GM18861 (cell line): ENCODE data around the gene RAP2A.

ENCODE experiments used
- ATAC-seq: cut with Tn5 transposase; IDR thresholded peaks from one replicate; pipeline ENCODE4 v1.9.1; 2021; ENCODE audit not compliant: unreplicated experiment

RAP2A gene

GRCh38 chr13:97433727-97434396 is at the start of gene RAP2A:
Gene RAP2A (plus strand): TSS chr13:97434169. CDS start chr13:97434471, 302 bp downstream.
- ATAC-seq, result peak; percentile 31

- no peak for ATAC-seq
Measured at GRCh38 chr13:97384371-97384770, 49.6 kb upstream of the RAP2A start.

GRCh38 chr13:97385146-97385545 is 48.8 kb upstream of the RAP2A start:
- no peak for ATAC-seq

- no peak for ATAC-seq
Measured at GRCh38 chr13:97385854-97386253, 48.1 kb upstream of the RAP2A start.

GRCh38 chr13:97386801-97387484 is 47.0 kb upstream of the RAP2A start:
- ATAC-seq, result no peak

- no peak for ATAC-seq
Measured at GRCh38 chr13:97387485-97387839, 46.5 kb upstream of the RAP2A start.

GRCh38 chr13:97387890-97388289 is 46.1 kb upstream of the RAP2A start:
- no peak for ATAC-seq

- ATAC-seq, result no peak
Measured at GRCh38 chr13:97388373-97388772, 45.6 kb upstream of the RAP2A start.

- no peak for ATAC-seq
Measured at GRCh38 chr13:97390941-97391600, 42.9 kb upstream of the RAP2A start.

GRCh38 chr13:97392020-97392419 is 41.9 kb upstream of the RAP2A start:
- ATAC-seq, result no peak

- no peak for ATAC-seq
Measured at GRCh38 chr13:97394542-97394941, 39.4 kb upstream of the RAP2A start.

GRCh38 chr13:97395447-97396136 is 38.4 kb upstream of the RAP2A start:
- no peak for ATAC-seq

- no peak for ATAC-seq
Measured at GRCh38 chr13:97397267-97397666, 36.7 kb upstream of the RAP2A start.

GRCh38 chr13:97401421-97401820 is 32.5 kb upstream of the RAP2A start:
- ATAC-seq, result no peak

GRCh38 chr13:97403893-97404750 is 29.8 kb upstream of the RAP2A start:
- ATAC-seq, result peak; percentile 49

- ATAC-seq, result no peak
Measured at GRCh38 chr13:97407540-97407939, 26.4 kb upstream of the RAP2A start.

- ATAC-seq, result no peak
Measured at GRCh38 chr13:97408938-97409337, 25.0 kb upstream of the RAP2A start.

- no peak for ATAC-seq
Measured at GRCh38 chr13:97411984-97412383, 22.0 kb upstream of the RAP2A start.

- no peak for ATAC-seq
Measured at GRCh38 chr13:97413694-97414093, 20.3 kb upstream of the RAP2A start.

GRCh38 chr13:97414392-97414791 is 19.6 kb upstream of the RAP2A start:
- no peak for ATAC-seq

GRCh38 chr13:97417698-97418097 is 16.3 kb upstream of the RAP2A start:
- ATAC-seq, result no peak
